ENCODE results near the gene ACOT6. TPM values are rescaled to one million over a fixed set of nuclear protein-coding genes. Genes with fewer than 3 reads are reported as not detected.

Gene ACOT6
- total and polyA plus RNA-seq, 2 donors from 2014 or later = 1.4 TPM; not detected in 1

GRCh38 chr14:73607241-73607640 is 5.1 kb upstream of the ACOT6 start:
- Histone ChIP-seq H3K27ac (ENCODE audit: low read depth in 2 of 2, low read length in 2 of 2) (no peak overlapping the region), H3K27me3 (ENCODE audit: control insufficient read depth, insufficient read depth, low read length) (no peaks in the 10 kb centered on the region), H3K9me3 (ENCODE audit: control insufficient read depth in 2 of 3, insufficient read depth in 1 of 3, low read length in 3 of 3) (no peaks in the 10 kb centered on the region), H3K4me1 (ENCODE audit: control insufficient read depth in 2 of 3, insufficient read depth in 2 of 3, low read depth in 1 of 3, low read length in 3 of 3) (no peaks in the 10 kb centered on the region), H3K9ac (ENCODE audit: low read length in 3 of 3) (no peak overlapping the region), H3K36me3 (ENCODE audit: control insufficient read depth in 2 of 3, insufficient read depth in 3 of 3, low read length in 3 of 3) (no peaks in the 10 kb centered on the region), H3K4me3 (ENCODE audit: low read length in 3 of 3) (no peak overlapping the region)
- intact Hi-C loops (cut with DNase I) = no loop called here
- FAIRE-seq (no peak), DNase-seq (no peak)
- TF ChIP-seq CTCF (IDR thresholded peaks at IDR 0.05; ENCODE audit: borderline replicate concordance, extremely low read depth, insufficient read depth) = no peak

- H3K9ac ChIP-seq (ENCODE audit: low read length in 3 of 3) = no peak overlapping the region
- H3K4me1 ChIP-seq (ENCODE audit: control insufficient read depth in 2 of 3, insufficient read depth in 2 of 3, low read depth in 1 of 3, low read length in 3 of 3) = peaks cover 0 to 4% (median under 1%) of the 10 kb centered on the region in 3 donors
- H3K27me3 ChIP-seq (ENCODE audit: control insufficient read depth, insufficient read depth, low read length) = no peaks in the 10 kb centered on the region
- DNase-seq (peak in 2 of 5 donors; percentile 14 to 39), FAIRE-seq (no peak)
- peak overlapping the region in 2 of 3 donors; percentile 21 to 71 for H3K4me3 ChIP-seq (ENCODE audit: low read length in 3 of 3)
- no peaks in the 10 kb centered on the region for H3K36me3 ChIP-seq (ENCODE audit: control insufficient read depth in 2 of 3, insufficient read depth in 3 of 3, low read length in 3 of 3)
- peak overlapping the region in 1 of 2 donors; percentile 87 for H3K27ac ChIP-seq (ENCODE audit: low read depth in 2 of 2, low read length in 2 of 2)
- intact Hi-C loops (cut with DNase I) = no loop called here
- no peaks in the 10 kb centered on the region for H3K9me3 ChIP-seq (ENCODE audit: control insufficient read depth in 2 of 3, insufficient read depth in 1 of 3, low read length in 3 of 3)
- TF ChIP-seq CTCF (IDR thresholded peaks at IDR 0.05; ENCODE audit: borderline replicate concordance, extremely low read depth, insufficient read depth) = no peak
Measured at GRCh38 chr14:73610687-73611086, 1.6 kb upstream of the ACOT6 start.

- TF ChIP-seq CTCF (IDR thresholded peaks at IDR 0.05; ENCODE audit: borderline replicate concordance, extremely low read depth, insufficient read depth) = no peak
- intact Hi-C loops (cut with DNase I) = no loop called here
- DNase-seq (no peak), FAIRE-seq (no peak)
- Histone ChIP-seq H3K4me1 (ENCODE audit: control insufficient read depth in 2 of 3, insufficient read depth in 2 of 3, low read depth in 1 of 3, low read length in 3 of 3) (peaks cover 0 to 4% (median 2%) of the 10 kb centered on the region in 3 donors), H3K27ac (ENCODE audit: low read depth in 2 of 2, low read length in 2 of 2) (peak overlapping the region; percentile 86 to 87), H3K9me3 (ENCODE audit: control insufficient read depth in 2 of 3, insufficient read depth in 1 of 3, low read length in 3 of 3) (no peaks in the 10 kb centered on the region), H3K9ac (ENCODE audit: low read length in 3 of 3) (peak overlapping the region; percentile 7 to 75 (median 23)), H3K36me3 (ENCODE audit: control insufficient read depth in 2 of 3, insufficient read depth in 3 of 3, low read length in 3 of 3) (no peaks in the 10 kb centered on the region), H3K27me3 (ENCODE audit: control insufficient read depth, insufficient read depth, low read length) (no peaks in the 10 kb centered on the region), H3K4me3 (ENCODE audit: low read length in 3 of 3) (peak overlapping the region; percentile 21 to 72 (median 71))
Measured at GRCh38 chr14:73613046-73613383, 698 bp downstream of the ACOT6 start.

GRCh38 chr14:73613419-73613963 is 1.2 kb downstream of the ACOT6 start:
- Histone ChIP-seq H3K4me3 (ENCODE audit: low read length in 3 of 3) (peak overlapping the region in 2 of 3 donors; percentile 71 to 72), H3K9me3 (ENCODE audit: control insufficient read depth in 2 of 3, insufficient read depth in 1 of 3, low read length in 3 of 3) (no peaks in the 10 kb centered on the region), H3K36me3 (ENCODE audit: control insufficient read depth in 2 of 3, insufficient read depth in 3 of 3, low read length in 3 of 3) (no peaks in the 10 kb centered on the region), H3K27ac (ENCODE audit: low read depth in 2 of 2, low read length in 2 of 2) (no peak overlapping the region), H3K27me3 (ENCODE audit: control insufficient read depth, insufficient read depth, low read length) (no peaks in the 10 kb centered on the region), H3K4me1 (ENCODE audit: control insufficient read depth in 2 of 3, insufficient read depth in 2 of 3, low read depth in 1 of 3, low read length in 3 of 3) (peaks cover 0 to 4% (median 2%) of the 10 kb centered on the region in 3 donors), H3K9ac (ENCODE audit: low read length in 3 of 3) (peak overlapping the region in 1 of 3 donors; percentile 7)
- DNase-seq (no peak), FAIRE-seq (no peak)
- TF ChIP-seq CTCF (IDR thresholded peaks at IDR 0.05; ENCODE audit: borderline replicate concordance, extremely low read depth, insufficient read depth) = no peak
- intact Hi-C loops (cut with DNase I) = no loop called here
